GM23338 (cell line): ENCODE measurements around the gene ALDH1A1. TPM values are rescaled to one million over a fixed set of nuclear protein-coding genes. Genes with fewer than 3 reads are reported as not detected.

ENCODE experiments used
- ATAC-seq: fragments of 200-7000 bp; cut with Tn5 transposase; 3 replicates; pipeline ENCODE4 v1.9.1; 2020
- DNase-seq: peaks from one replicate; pipeline ENCODE4 v3.0.0-alpha.2; 2015; ENCODE audit warnings: low spot score
- H2AFZ ChIP-seq: fragments of 200-600 bp; sonication (generic); 2 replicates; pipeline ENCODE4 v1.8.0; 2016; ENCODE audit warnings: antibody characterized with exemption, mild to moderate bottlenecking, moderate library complexity
- H3F3A ChIP-seq: fragments of 200-600 bp; sonication (generic); replicated peaks from 2 replicates; pipeline ENCODE4 v1.8.0; 2017; ENCODE audit warnings: antibody characterized with exemption, mixed run types, low read depth
- H3K27ac ChIP-seq: fragments of 200-600 bp; sonication (generic); 2 replicates; pipeline ENCODE4 v1.6.1; 2016; ENCODE audit warnings: low read depth
- H3K27me3 ChIP-seq: fragments of 200-600 bp; sonication (generic); 2 replicates; pipeline ENCODE4 v1.8.0; 2016; ENCODE audit warnings: mild to moderate bottlenecking, mixed run types, moderate library complexity; ENCODE audit not compliant: insufficient read depth
- H3K36me3 ChIP-seq: fragments of 200-600 bp; sonication (generic); 2 replicates; pipeline ENCODE4 v1.8.0; 2016; ENCODE audit warnings: mild to moderate bottlenecking; ENCODE audit not compliant: insufficient read depth
- H3K4me1 ChIP-seq: fragments of 200-600 bp; sonication (generic); 2 replicates; pipeline ENCODE4 v1.8.0; 2016; ENCODE audit warnings: mild to moderate bottlenecking, moderate library complexity; ENCODE audit not compliant: insufficient read depth
- H3K4me2 ChIP-seq: fragments of 200-600 bp; sonication (generic); 2 replicates; pipeline ENCODE4 v1.7.1; 2017; ENCODE audit warnings: mixed run types
- H3K4me3 ChIP-seq: fragments of 200-600 bp; sonication (generic); 2 replicates; pipeline ENCODE4 v1.6.1; 2016; ENCODE audit warnings: mixed run types
- H3K79me2 ChIP-seq: fragments of 200-600 bp; sonication (generic); replicated peaks from 2 replicates; pipeline ENCODE4 v1.8.0; 2017; ENCODE audit warnings: mild to moderate bottlenecking; ENCODE audit not compliant: insufficient read depth
- H3K9me2 ChIP-seq: fragments of 200-600 bp; sonication (generic); 2 replicates; pipeline ENCODE4 v1.8.0; 2017; ENCODE audit not compliant: insufficient read depth
- H4K20me1 ChIP-seq: fragments of 200-600 bp; sonication (generic); replicated peaks from 2 replicates; pipeline ENCODE4 v1.8.0; 2017; ENCODE audit warnings: mild to moderate bottlenecking; ENCODE audit not compliant: insufficient read depth
- H3K27ac Mint-ChIP-seq: 2 replicates; pipeline ENCODE4 v1.8.0; 2020; ENCODE audit warnings: inconsistent platforms, mild to moderate bottlenecking, moderate library complexity, mixed read lengths
- H3K27me3 Mint-ChIP-seq: 3 replicates; pipeline ENCODE4 v1.8.0; 2022; ENCODE audit warnings: low read depth, mild to moderate bottlenecking, moderate library complexity, mixed read lengths, inconsistent platforms; ENCODE audit not compliant: insufficient read depth, poor library complexity
- H3K36me3 Mint-ChIP-seq: 3 replicates; pipeline ENCODE4 v1.8.0; 2021; ENCODE audit warnings: low read depth, mild to moderate bottlenecking, inconsistent platforms, moderate library complexity, mixed read lengths
- H3K4me1 Mint-ChIP-seq: 3 replicates; pipeline ENCODE4 v1.8.0; 2020; ENCODE audit warnings: mild to moderate bottlenecking, inconsistent platforms, mixed read lengths
- H3K4me3 Mint-ChIP-seq: 3 replicates; pipeline ENCODE4 v1.8.0; 2021; ENCODE audit warnings: moderate library complexity, mild to moderate bottlenecking, inconsistent platforms, mixed read lengths
- H3K9me3 Mint-ChIP-seq: 3 replicates; pipeline ENCODE4 v1.8.0; 2020; ENCODE audit warnings: moderate library complexity, mild to moderate bottlenecking, inconsistent platforms, mixed read lengths
- EZH2 ChIP-seq: fragments of 200-600 bp; sonication (generic); IDR thresholded peaks from one replicate; pipeline ENCODE4 v1.8.0; 2017; ENCODE audit warnings: antibody characterized with exemption, mild to moderate bottlenecking, low read depth; ENCODE audit not compliant: unreplicated experiment
- NANOG ChIP-seq: IDR thresholded peaks from 2 replicates; pipeline ENCODE4 v1.6.1; 2016; ENCODE audit warnings: antibody characterized with exemption, borderline replicate concordance
- STAT1 ChIP-seq: IDR thresholded peaks from one replicate; pipeline ENCODE4 v1.6.1; 2016; ENCODE audit warnings: antibody characterized with exemption; ENCODE audit not compliant: unreplicated experiment
- ZNF462 ChIP-seq: fragments of 250-450 bp; sonication (Bioruptor Pico); IDR thresholded peaks from 2 replicates; pipeline ENCODE4 v1.5.0; 2020; ENCODE audit warnings: mild to moderate bottlenecking, moderate library complexity
- polyA plus RNA-seq: library from polyadenylated mRNA; unstranded; fragments of >200 nt; fragmentation: Nextera tagmentation; extraction: Ambion mirVana; gene quantifications from 2 replicates; pipeline ENCODE4 v1.2.1, GENCODE V29; 2016
- total RNA-seq: library from RNA; depleted of rRNA; stranded (reverse); fragments of >200 nt; shearing (Covaris generic); gene quantifications from 2 replicates; pipeline ENCODE4 v1.2.3, GENCODE V29; 2014

The ALDH1A1 gene
- total and polyA plus RNA-seq, 2 experiments from 2014 or later: 2.1 to 3.4 TPM

- no peak for TF ChIP-seq ZNF462
- TF ChIP-seq NANOG: no peak
- no peak for TF ChIP-seq STAT1
Measured at GRCh38 chr9:72960446-72960845, 7.6 kb upstream of the ALDH1A1 start (continued).

DNA sequence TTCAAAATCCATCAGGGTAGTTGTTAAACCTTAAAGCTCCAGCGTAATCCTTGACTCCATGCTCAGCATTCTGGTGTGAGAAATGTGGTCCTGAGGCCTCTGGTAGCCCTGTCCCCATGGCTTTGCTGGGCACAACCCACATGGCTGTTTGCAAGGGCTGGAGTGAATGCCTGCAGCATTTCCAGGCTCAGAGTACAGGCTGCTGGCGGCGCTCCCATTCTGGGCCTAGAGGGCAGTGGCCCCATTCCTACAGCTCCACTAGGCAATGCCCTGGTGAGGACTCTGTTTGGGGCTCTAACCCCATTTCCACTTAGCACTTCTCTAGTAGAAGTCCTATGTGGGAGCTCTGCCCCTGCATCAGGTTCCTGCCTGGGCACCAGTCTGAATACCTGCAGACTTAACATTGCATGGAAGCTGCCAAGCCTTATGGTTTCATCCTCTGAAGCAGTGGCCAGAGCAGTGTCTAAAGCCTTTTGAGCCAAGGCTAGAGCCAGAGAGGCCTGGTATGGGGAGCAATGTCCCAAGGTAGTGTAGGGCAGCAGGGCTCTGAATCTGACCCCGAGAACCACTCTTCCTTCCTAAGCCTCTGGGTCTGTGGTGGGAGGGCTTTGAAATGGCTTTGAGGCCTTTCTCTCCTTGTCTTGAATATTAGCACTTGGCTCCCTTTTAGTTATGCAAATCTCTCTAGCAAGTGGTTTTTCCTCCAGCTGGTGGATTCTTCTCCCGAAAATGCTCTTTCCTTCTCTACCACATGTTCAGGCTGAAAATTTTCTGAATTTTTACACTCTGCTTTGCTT lies 5.8 kb upstream of the ALDH1A1 start:
- TF ChIP-seq ZNF462 (peak; percentile 42; the same call in 1 of the 2 replicates), EZH2 (no peak), NANOG (no peak)
- peaks cover 6% of the 10 kb centered on the region for H3K27me3 Mint-ChIP-seq
- H3F3A ChIP-seq: no peaks in the 10 kb centered on the region
- peak; percentile 13 for DNase-seq
- H3K36me3 Mint-ChIP-seq: peaks cover 19% of the 10 kb centered on the region
- H3K4me3 Mint-ChIP-seq: no peak overlapping the region; the same call in 2 of the 3 replicates
- H3K9me2 ChIP-seq: no peaks in the 10 kb centered on the region; the same call in 1 of the 2 replicates
- H3K9me3 Mint-ChIP-seq: peaks cover 22% of the 10 kb centered on the region
- no peaks in the 10 kb centered on the region for H4K20me1 ChIP-seq
- no peaks in the 10 kb centered on the region for H3K36me3 ChIP-seq
- H2AFZ ChIP-seq: peak overlapping the region; percentile 35; the same call in 1 of the 2 replicates
- no peaks in the 10 kb centered on the region for H3K79me2 ChIP-seq
- no peak overlapping the region for H3K27ac Mint-ChIP-seq
- H3K27me3 ChIP-seq: no peaks in the 10 kb centered on the region
- H3K27ac ChIP-seq: no peak overlapping the region
- peaks cover 9% of the 10 kb centered on the region; the same call in 2 of the 3 replicates for H3K4me1 Mint-ChIP-seq
- H3K4me1 ChIP-seq: no peaks in the 10 kb centered on the region; the same call in 1 of the 2 replicates
- H3K4me3 ChIP-seq: no peak overlapping the region
- no peak overlapping the region for H3K4me2 ChIP-seq
- ATAC-seq: peak; percentile 65
